ENCODE measurements around the gene ISL2.

Gene ISL2

GRCh38 chr15:76346669-76347481, 10.3 kb downstream of the ISL2 start:
- in situ Hi-C loops (cut with MboI; ENCODE audit: low sequenced_read_pairs, unreplicated experiment): no loop called here
- TF ChIP-seq, protein P1, sequence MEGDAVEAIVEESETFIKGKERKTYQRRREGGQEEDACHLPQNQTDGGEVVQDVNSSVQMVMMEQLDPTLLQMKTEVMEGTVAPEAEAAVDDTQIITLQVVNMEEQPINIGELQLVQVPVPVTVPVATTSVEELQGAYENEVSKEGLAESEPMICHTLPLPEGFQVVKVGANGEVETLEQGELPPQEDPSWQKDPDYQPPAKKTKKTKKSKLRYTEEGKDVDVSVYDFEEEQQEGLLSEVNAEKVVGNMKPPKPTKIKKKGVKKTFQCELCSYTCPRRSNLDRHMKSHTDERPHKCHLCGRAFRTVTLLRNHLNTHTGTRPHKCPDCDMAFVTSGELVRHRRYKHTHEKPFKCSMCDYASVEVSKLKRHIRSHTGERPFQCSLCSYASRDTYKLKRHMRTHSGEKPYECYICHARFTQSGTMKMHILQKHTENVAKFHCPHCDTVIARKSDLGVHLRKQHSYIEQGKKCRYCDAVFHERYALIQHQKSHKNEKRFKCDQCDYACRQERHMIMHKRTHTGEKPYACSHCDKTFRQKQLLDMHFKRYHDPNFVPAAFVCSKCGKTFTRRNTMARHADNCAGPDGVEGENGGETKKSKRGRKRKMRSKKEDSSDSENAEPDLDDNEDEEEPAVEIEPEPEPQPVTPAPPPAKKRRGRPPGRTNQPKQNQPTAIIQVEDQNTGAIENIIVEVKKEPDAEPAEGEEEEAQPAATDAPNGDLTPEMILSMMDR (IDR thresholded peaks at IDR 0.05; ENCODE audit: borderline replicate concordance, control extremely low read depth, extremely low read depth, insufficient read depth, missing control alignments): no peak
- peak; percentile 36 for DNase-seq (ENCODE audit: low spot score)

DNA sequence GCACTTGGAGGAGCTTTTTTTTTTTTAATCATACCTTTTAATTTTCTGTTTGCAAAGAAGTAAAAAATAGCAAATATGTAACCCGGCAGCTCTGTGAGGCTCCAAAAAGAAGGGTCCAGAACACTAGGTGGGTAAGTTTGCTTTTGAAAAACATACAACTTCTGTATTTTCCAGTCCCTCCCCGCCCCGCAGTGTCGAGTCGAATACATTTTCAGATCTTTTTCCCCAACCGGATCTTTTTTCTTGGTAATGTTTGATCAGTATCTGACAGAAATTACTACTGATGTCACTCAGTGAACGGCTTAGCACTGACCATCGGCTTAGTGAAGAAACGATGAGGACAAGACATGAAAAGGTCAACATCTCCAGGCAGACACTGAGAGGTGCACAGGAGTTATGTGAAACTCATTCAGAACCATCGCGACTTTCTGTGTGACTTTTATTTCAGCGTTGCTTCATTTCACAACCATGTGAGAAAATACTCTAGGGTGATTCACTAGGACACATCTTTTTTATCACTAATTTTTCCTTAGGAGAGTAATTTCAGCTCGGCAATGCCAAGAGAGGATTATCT, 11.0 kb downstream of the ISL2 start:
- DNase-seq (ENCODE audit: low spot score): no peak
- in situ Hi-C loops (cut with MboI; ENCODE audit: low sequenced_read_pairs, unreplicated experiment): no loop called here
- TF ChIP-seq, protein P1 (IDR thresholded peaks at IDR 0.05; ENCODE audit: borderline replicate concordance, control extremely low read depth, extremely low read depth, insufficient read depth, missing control alignments): no peak

GRCh38 chr15:76349301-76350070, 12.9 kb downstream of the ISL2 start:
- in situ Hi-C loops (cut with MboI; ENCODE audit: low sequenced_read_pairs, unreplicated experiment): no loop called here
- TF ChIP-seq, protein P1 (IDR thresholded peaks at IDR 0.05; ENCODE audit: borderline replicate concordance, control extremely low read depth, extremely low read depth, insufficient read depth, missing control alignments): no peak
- no peak for DNase-seq (ENCODE audit: low spot score)

DNA sequence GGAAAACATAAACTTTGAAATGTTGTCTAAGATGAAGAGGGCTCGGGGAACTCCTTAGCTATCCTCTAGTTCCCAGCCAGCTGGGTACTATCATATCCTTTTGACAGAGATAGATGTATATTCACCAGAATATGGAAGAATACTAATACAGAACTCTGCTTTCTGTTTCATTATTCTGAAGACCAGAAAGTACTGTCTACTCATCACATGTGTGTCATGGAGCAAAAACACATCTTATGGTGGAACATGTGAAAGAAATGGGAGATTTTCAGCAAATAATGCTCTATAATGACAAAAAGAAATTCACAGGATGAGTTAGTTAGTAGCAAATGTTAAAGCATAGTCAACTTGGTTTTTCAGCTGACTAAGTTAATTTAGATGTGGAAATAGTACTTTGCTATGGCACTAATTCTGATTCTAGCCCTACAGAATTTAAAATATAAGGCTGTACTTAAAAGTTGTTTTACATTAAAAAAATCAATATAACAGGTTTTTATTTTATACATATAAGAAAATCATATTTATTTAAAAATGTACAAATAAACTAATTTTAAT, 16.5 kb downstream of the ISL2 start:
- in situ Hi-C loops (cut with MboI; ENCODE audit: low sequenced_read_pairs, unreplicated experiment): no loop called here
- no peak for DNase-seq (ENCODE audit: low spot score)
- TF ChIP-seq, protein P1 (IDR thresholded peaks at IDR 0.05; ENCODE audit: borderline replicate concordance, control extremely low read depth, extremely low read depth, insufficient read depth, missing control alignments): no peak

DNA sequence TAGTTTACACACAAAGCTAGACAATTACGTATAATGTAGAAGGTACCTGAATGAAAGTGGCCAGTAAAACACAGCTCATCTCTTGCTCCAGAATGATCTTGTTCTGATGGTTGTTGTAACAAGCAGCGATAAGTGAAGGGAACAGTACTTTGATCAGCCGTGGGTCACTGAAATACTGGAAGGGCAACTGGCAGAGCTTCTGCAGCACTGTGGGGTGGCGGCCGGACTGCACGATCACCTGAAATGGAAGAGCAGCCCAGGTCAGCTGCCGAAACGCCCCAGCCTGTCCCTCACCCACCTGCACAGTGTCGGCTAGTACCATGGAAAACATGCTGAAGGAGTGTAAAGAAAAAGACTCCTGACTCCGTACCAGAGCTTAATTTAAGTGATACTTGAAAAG, 17.3 kb downstream of the ISL2 start:
- no peak for DNase-seq (ENCODE audit: low spot score)
- in situ Hi-C loops (cut with MboI; ENCODE audit: low sequenced_read_pairs, unreplicated experiment): no loop called here
- TF ChIP-seq, protein P1 (IDR thresholded peaks at IDR 0.05; ENCODE audit: borderline replicate concordance, control extremely low read depth, extremely low read depth, insufficient read depth, missing control alignments): no peak

- in situ Hi-C loops (cut with MboI; ENCODE audit: low sequenced_read_pairs, unreplicated experiment): no loop called here
- no peak for DNase-seq (ENCODE audit: low spot score)
- TF ChIP-seq, protein P1 (IDR thresholded peaks at IDR 0.05; ENCODE audit: borderline replicate concordance, control extremely low read depth, extremely low read depth, insufficient read depth, missing control alignments): no peak
These were observed 18.4 kb downstream of the ISL2 start for GRCh38 chr15:76354823-76355440.

Measured in GM13976 (cell line).